ENCODE measurements around the gene KLHDC7B. TPM values are rescaled to one million over a fixed set of nuclear protein-coding genes. Genes with fewer than 3 reads are reported as not detected.

The KLHDC7B gene
- total and polyA plus RNA-seq, 5 donors = 0.08 to 0.14 (median 0.09) TPM; not detected in 2

GRCh38 chr22:50542416-50542927 is 3.2 kb upstream of the KLHDC7B start:
- no peaks in the 10 kb centered on the region for H3K9me3 ChIP-seq (ENCODE audit: control insufficient read depth, low read length)
- H3K27me3 ChIP-seq (ENCODE audit: control insufficient read depth, insufficient read depth) = no peaks in the 10 kb centered on the region
- DNase-seq (peak in 1 of 3 donors; percentile 71), ATAC-seq (no peak)
- H3K4me1 ChIP-seq (ENCODE audit: control insufficient read depth, insufficient read depth, low read length) = no peaks in the 10 kb centered on the region
- no peak overlapping the region for H3K27ac ChIP-seq (ENCODE audit: low read length)
- 87% methylated on average over 19 of the region's 19 CpGs for WGBS
- intact Hi-C loops (cut with DNase I) = no loop called here
- no peak overlapping the region for H3K4me3 ChIP-seq (ENCODE audit: low read length)

- Histone ChIP-seq H3K4me1 (ENCODE audit: control insufficient read depth, insufficient read depth, low read length) (no peaks in the 10 kb centered on the region), H3K9me3 (ENCODE audit: control insufficient read depth, low read length) (no peaks in the 10 kb centered on the region), H3K4me3 (ENCODE audit: low read length) (no peak overlapping the region), H3K27me3 (ENCODE audit: control insufficient read depth, insufficient read depth) (no peaks in the 10 kb centered on the region), H3K27ac (ENCODE audit: low read length) (no peak overlapping the region)
- intact Hi-C loops (cut with DNase I) = no loop called here
- ATAC-seq (peak; percentile 61 to 67), DNase-seq (peak; percentile 81 to 92 (median 91))
- 4% methylated on average over 52 of the region's 52 CpGs for WGBS
Measured at GRCh38 chr22:50544078-50544745, 1.5 kb upstream of the KLHDC7B start.

- no peak for ATAC-seq
- 74% methylated on average over 5 of the region's 5 CpGs for whole genome bisulfite sequencing
Measured at GRCh38 chr22:50544746-50545253, 899 bp upstream of the KLHDC7B start.

DNA sequence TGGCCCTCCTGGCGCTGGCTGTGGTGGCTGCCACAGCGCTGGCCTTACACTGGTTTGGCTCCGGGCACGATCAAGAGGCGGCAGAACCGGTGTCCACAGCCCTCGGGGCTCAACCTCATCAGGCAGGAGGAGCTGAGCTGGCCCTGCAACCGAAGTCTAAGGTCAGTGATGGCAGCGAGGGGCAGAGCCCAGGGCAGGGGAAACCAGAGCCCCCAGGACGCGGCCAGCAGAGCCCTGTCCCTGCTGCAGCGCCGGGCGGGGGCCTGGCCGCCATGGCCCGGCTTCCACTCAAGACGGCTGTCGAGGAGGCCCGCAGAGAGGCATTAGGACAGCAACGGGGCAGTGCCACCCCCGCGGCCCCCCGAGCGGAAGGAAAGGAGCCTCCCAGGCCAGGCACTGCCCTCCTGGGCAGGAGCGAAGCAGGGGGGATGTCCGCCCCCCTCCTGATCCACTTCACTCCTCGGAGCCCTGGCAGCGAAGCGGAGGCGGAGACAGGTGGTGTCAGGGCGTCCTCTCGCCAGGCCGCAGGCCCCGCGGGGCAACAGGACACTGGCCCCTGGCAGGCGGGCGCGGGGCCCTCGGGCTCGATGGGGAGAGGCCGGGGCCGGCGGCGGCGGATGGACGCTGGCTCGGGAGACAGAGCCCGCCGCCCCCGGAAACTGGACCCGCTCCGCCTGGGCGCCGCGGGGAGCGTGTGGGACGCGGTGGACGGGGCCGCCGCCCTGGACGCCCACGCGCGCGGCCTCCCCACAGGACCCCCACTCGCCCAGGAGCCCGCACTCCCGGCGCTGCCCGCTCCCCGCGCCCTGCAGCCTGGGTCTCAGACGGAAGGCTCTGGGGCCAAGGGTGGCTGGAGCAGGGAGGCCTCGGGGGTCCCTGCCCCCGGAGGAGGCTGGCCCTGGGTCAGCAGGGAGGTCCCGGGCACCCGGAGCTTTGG is 895 bp downstream of the KLHDC7B start:
- intact Hi-C loops (cut with DNase I) = no loop called here
- DNase-seq = peak in 1 of 3 donors; percentile 54
- no peak overlapping the region for H3K4me3 ChIP-seq (ENCODE audit: low read length)
- H3K27ac ChIP-seq (ENCODE audit: low read length) = no peak overlapping the region
- WGBS = 49% methylated on average over 78 of the region's 78 CpGs
- no peaks in the 10 kb centered on the region for H3K9me3 ChIP-seq (ENCODE audit: control insufficient read depth, low read length)
- no peaks in the 10 kb centered on the region for H3K27me3 ChIP-seq (ENCODE audit: control insufficient read depth, insufficient read depth)
- no peak for ATAC-seq
- H3K4me1 ChIP-seq (ENCODE audit: control insufficient read depth, insufficient read depth, low read length) = no peaks in the 10 kb centered on the region

More at GRCh38 chr22:50544746-50545253, 899 bp upstream of the KLHDC7B start:
- intact Hi-C loops (cut with DNase I) = no loop called here
- no peaks in the 10 kb centered on the region for H3K27me3 ChIP-seq (ENCODE audit: control insufficient read depth, insufficient read depth)
- H3K4me1 ChIP-seq (ENCODE audit: control insufficient read depth, insufficient read depth, low read length) = no peaks in the 10 kb centered on the region
- no peak overlapping the region for H3K27ac ChIP-seq (ENCODE audit: low read length)
- peak in 1 of 3 donors; percentile 61 for DNase-seq
- no peak overlapping the region for H3K4me3 ChIP-seq (ENCODE audit: low read length)
- H3K9me3 ChIP-seq (ENCODE audit: control insufficient read depth, low read length) = no peaks in the 10 kb centered on the region

DNA sequence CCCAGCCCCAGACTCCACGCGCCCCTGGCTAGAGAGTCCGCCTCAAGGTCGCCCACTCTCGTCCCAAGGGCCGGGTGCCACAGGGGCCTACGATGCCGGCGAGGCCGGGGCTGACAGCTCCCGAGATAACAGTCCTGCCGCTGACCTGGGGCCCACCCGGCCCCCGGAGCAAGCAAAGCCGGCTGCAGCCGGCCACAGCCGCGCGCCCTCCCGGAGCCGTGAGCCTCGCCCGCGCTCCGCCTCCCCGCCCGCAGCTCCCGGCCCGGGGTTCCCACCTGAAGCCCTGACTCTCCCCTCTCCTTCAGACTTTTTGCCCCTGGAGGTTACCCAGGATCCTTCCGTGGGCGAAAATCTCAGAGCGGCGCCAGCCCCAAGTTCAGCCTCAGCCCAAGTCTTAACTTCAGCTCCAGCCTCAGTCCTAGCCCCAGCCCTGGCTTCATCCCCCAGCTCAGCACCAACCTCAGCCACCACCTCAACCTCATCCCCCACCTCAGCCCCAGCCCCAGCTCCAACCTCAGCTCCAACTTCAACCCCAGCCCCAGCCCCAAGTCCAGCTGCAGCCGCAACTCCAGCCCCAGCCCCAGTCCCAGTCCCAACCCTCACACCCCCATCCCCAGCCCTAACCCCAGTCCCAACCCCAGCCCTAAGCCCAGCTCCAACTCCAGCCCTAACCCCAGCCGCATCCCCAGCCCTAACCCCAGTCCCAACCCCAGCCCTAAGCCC is 1.7 kb downstream of the KLHDC7B start:
- no peak overlapping the region for H3K4me3 ChIP-seq (ENCODE audit: low read length)
- 16% methylated on average over 35 of the region's 35 CpGs for WGBS
- H3K27me3 ChIP-seq (ENCODE audit: control insufficient read depth, insufficient read depth) = no peaks in the 10 kb centered on the region
- ATAC-seq (no peak), DNase-seq (peak in 1 of 3 donors; percentile 61)
- no peaks in the 10 kb centered on the region for H3K9me3 ChIP-seq (ENCODE audit: control insufficient read depth, low read length)
- no peak overlapping the region for H3K27ac ChIP-seq (ENCODE audit: low read length)
- intact Hi-C loops (cut with DNase I) = no loop called here
- H3K4me1 ChIP-seq (ENCODE audit: control insufficient read depth, insufficient read depth, low read length) = no peaks in the 10 kb centered on the region

GRCh38 chr22:50548040-50548920 is 2.6 kb downstream of the KLHDC7B start:
- 6% methylated on average over 56 of the region's 56 CpGs for WGBS
- Histone ChIP-seq H3K4me3 (ENCODE audit: low read length) (peak overlapping the region; percentile 4), H3K9me3 (ENCODE audit: control insufficient read depth, low read length) (no peaks in the 10 kb centered on the region), H3K27me3 (ENCODE audit: control insufficient read depth, insufficient read depth) (no peaks in the 10 kb centered on the region), H3K27ac (ENCODE audit: low read length) (no peak overlapping the region), H3K4me1 (ENCODE audit: control insufficient read depth, insufficient read depth, low read length) (no peaks in the 10 kb centered on the region)
- DNase-seq (peak in 2 of 3 donors; percentile 58 to 71), ATAC-seq (no peak)
- intact Hi-C loops (cut with DNase I) = no loop called here

DNA sequence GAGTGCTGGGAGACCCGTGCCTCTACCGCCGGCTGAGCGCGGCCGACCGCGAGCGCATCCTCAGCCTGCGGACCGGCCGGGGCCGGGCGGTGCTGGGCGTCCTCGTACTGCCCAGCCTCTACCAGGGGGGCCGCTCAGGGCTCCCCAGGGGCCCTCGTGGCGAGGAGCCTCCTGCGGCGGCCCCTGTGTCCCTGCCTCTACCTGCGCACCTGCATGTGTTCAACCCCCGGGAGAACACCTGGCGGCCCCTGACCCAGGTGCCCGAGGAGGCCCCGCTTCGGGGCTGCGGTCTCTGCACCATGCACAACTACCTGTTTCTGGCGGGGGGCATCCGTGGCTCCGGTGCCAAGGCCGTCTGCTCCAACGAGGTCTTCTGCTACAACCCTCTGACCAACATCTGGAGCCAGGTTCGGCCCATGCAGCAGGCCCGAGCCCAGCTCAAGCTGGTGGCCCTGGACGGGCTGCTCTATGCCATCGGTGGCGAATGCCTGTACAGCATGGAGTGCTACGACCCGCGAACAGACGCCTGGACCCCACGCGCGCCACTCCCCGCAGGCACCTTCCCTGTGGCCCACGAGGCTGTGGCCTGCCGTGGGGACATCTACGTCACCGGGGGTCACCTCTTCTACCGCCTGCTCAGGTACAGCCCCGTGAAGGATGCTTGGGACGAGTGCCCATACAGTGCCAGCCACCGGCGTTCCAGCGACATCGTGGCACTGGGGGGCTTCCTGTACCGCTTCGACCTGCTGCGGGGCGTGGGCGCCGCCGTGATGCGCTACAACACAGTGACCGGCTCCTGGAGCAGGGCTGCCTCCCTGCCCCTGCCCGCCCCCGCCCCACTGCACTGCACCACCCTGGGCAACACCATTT is 3.5 kb downstream of the KLHDC7B start:
- intact Hi-C loops (cut with DNase I) = no loop called here
- Histone ChIP-seq H3K4me1 (ENCODE audit: control insufficient read depth, insufficient read depth, low read length) (no peaks in the 10 kb centered on the region), H3K4me3 (ENCODE audit: low read length) (peak overlapping the region; percentile 4), H3K27me3 (ENCODE audit: control insufficient read depth, insufficient read depth) (no peaks in the 10 kb centered on the region), H3K9me3 (ENCODE audit: control insufficient read depth, low read length) (no peaks in the 10 kb centered on the region), H3K27ac (ENCODE audit: low read length) (no peak overlapping the region)
- ATAC-seq (no peak), DNase-seq (peak in 2 of 3 donors; percentile 35 to 61)
- WGBS = 61% methylated on average over 68 of the region's 68 CpGs

DNA sequence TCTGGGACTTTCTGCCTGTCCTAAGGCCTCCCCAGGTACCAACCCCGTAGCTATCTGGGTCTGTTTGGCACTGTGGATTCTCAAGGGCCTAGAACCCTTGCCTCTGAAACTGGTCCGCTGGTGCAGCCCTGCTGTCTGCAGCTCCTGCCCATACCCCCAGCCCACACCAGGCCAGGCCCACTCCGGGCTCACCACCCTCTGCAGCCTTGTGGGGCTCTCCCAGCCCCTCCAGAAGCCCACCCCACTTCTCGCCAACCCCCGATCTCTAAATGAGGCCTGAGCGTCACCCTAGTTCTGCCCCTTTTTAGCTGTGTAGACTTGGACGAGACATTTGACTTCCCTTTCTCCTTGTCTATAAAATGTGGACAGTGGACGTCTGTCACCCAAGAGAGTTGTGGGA is 4.7 kb downstream of the KLHDC7B start:
- ATAC-seq (no peak), DNase-seq (no peak)
- Histone ChIP-seq H3K4me1 (ENCODE audit: control insufficient read depth, insufficient read depth, low read length) (no peaks in the 10 kb centered on the region), H3K27ac (ENCODE audit: low read length) (no peak overlapping the region), H3K9me3 (ENCODE audit: control insufficient read depth, low read length) (no peaks in the 10 kb centered on the region), H3K4me3 (ENCODE audit: low read length) (no peak overlapping the region), H3K27me3 (ENCODE audit: control insufficient read depth, insufficient read depth) (no peaks in the 10 kb centered on the region)
- intact Hi-C loops (cut with DNase I) = no loop called here
- WGBS = 90% methylated on average over 8 of the region's 8 CpGs

GRCh38 chr22:50551160-50551752 is 5.6 kb downstream of the KLHDC7B start:
- no peaks in the 10 kb centered on the region for H3K9me3 ChIP-seq (ENCODE audit: control insufficient read depth, low read length)
- no peak for DNase-seq
- whole genome bisulfite sequencing = 93% methylated on average over 11 of the region's 11 CpGs
- H3K27ac ChIP-seq (ENCODE audit: low read length) = no peak overlapping the region
- H3K4me1 ChIP-seq (ENCODE audit: control insufficient read depth, insufficient read depth, low read length) = no peaks in the 10 kb centered on the region
- intact Hi-C loops (cut with DNase I) = no loop called here
- no peaks in the 10 kb centered on the region for H3K27me3 ChIP-seq (ENCODE audit: control insufficient read depth, insufficient read depth)
- no peak overlapping the region for H3K4me3 ChIP-seq (ENCODE audit: low read length)
- no peak for ATAC-seq
